Osteoblast (primary cell): ENCODE measurements around the gene RIOK1. TPM values are rescaled to one million over a fixed set of nuclear protein-coding genes. Genes with fewer than 3 reads are reported as not detected.
A peak's percentile ranks its signal among the peaks of the same experiment; 100 is the strongest.

ENCODE experiments used
- DNase-seq: peaks from one replicate; pipeline ENCODE4 v3.0.0; 2011; ENCODE audit warnings: low spot score, mixed read lengths; ENCODE audit not compliant: insufficient read length; ENCODE audit errors: missing footprints
- H2AFZ ChIP-seq: 2 replicates; pipeline ENCODE4 v1.6.0; 2011; ENCODE audit warnings: mild to moderate bottlenecking, low read length
- H3K27ac ChIP-seq: 2 replicates; pipeline ENCODE4 v1.5.1; 2011; ENCODE audit warnings: mild to moderate bottlenecking, low read depth, low read length, moderate library complexity
- H3K27me3 ChIP-seq: 2 replicates; pipeline ENCODE4 v1.6.0; 2012; ENCODE audit warnings: mild to moderate bottlenecking, control low read depth, inconsistent platforms, low read length, moderate library complexity; ENCODE audit not compliant: insufficient read depth
- H3K36me3 ChIP-seq: 2 replicates; pipeline ENCODE4 v1.5.1; 2011; ENCODE audit warnings: mild to moderate bottlenecking, low read length, control low read depth, moderate library complexity; ENCODE audit not compliant: insufficient read depth
- H3K4me1 ChIP-seq: 2 replicates; pipeline ENCODE4 v1.5.1; 2011; ENCODE audit warnings: mild to moderate bottlenecking, low read length, control low read depth, moderate library complexity; ENCODE audit not compliant: insufficient read depth
- H3K4me2 ChIP-seq: 2 replicates; pipeline ENCODE4 v1.6.0; 2011; ENCODE audit warnings: mild to moderate bottlenecking, low read length; ENCODE audit not compliant: insufficient read depth
- H3K4me3 ChIP-seq: fragments of 200-600 bp; sonication (generic); 3 replicates; pipeline ENCODE4 v1.5.1; 2012; ENCODE audit warnings: mild to moderate bottlenecking, low read length, inconsistent platforms; ENCODE audit not compliant: insufficient read depth
- H3K79me2 ChIP-seq: 2 replicates; pipeline ENCODE4 v1.6.0; 2012; ENCODE audit warnings: mild to moderate bottlenecking, low read length, control low read depth, inconsistent platforms; ENCODE audit not compliant: insufficient read depth
- H3K9me3 ChIP-seq: 2 replicates; pipeline ENCODE4 v1.5.1; 2011; ENCODE audit warnings: low read depth, low read length, control low read depth
- H4K20me1 ChIP-seq: 2 replicates; pipeline ENCODE4 v1.6.0; 2012; ENCODE audit warnings: mild to moderate bottlenecking, low read length, control low read depth; ENCODE audit not compliant: insufficient read depth
- CTCF ChIP-seq: IDR thresholded peaks from 2 replicates; pipeline ENCODE4 v1.5.1; 2011; ENCODE audit warnings: mild to moderate bottlenecking, low read depth, low read length, moderate library complexity; ENCODE audit errors: extremely low read depth
- total RNA-seq: library from RNA; depleted of rRNA; stranded (reverse); fragments of >200 nt; gene quantifications from 2 replicates; pipeline ENCODE4 v1.2.3, GENCODE V29; 2012

The RIOK1 gene
- total RNA-seq, 1 donor, result 14.1 TPM

- no peak overlapping the region for H3K27ac ChIP-seq
- peaks cover 48% of the 10 kb centered on the region for H3K36me3 ChIP-seq
- no peaks in the 10 kb centered on the region for H3K9me3 ChIP-seq
- H3K79me2 ChIP-seq, result no peaks in the 10 kb centered on the region
- no peak overlapping the region for H3K4me3 ChIP-seq
- peaks cover 5% of the 10 kb centered on the region for H3K4me1 ChIP-seq
- H3K4me2 ChIP-seq, result no peak overlapping the region
- TF ChIP-seq CTCF, result no peak
- H3K27me3 ChIP-seq, result no peaks in the 10 kb centered on the region
- no peak overlapping the region for H2AFZ ChIP-seq
- no peaks in the 10 kb centered on the region for H4K20me1 ChIP-seq
- no peak for DNase-seq
Measured at GRCh38 chr6:7413151-7413823, 23.7 kb downstream of the RIOK1 start.

- Histone ChIP-seq H3K27ac (peak overlapping the region; percentile 18), H3K27me3 (no peaks in the 10 kb centered on the region), H4K20me1 (no peaks in the 10 kb centered on the region), H3K36me3 (peaks cover 46% of the 10 kb centered on the region), H3K79me2 (no peaks in the 10 kb centered on the region), H3K9me3 (no peaks in the 10 kb centered on the region), H3K4me3 (no peak overlapping the region), H3K4me2 (no peak overlapping the region), H3K4me1 (peaks cover 5% of the 10 kb centered on the region), H2AFZ (no peak overlapping the region)
- TF ChIP-seq CTCF, result no peak
- DNase-seq, result peak; percentile 58
Measured at GRCh38 chr6:7414811-7415210, 25.2 kb downstream of the RIOK1 start.

GRCh38 chr6:7417684-7418083 is 28.1 kb downstream of the RIOK1 start:
- DNase-seq, result no peak
- Histone ChIP-seq H2AFZ (no peak overlapping the region), H3K4me1 (peaks cover 5% of the 10 kb centered on the region), H3K36me3 (peaks cover 32% of the 10 kb centered on the region), H3K4me2 (no peak overlapping the region), H3K4me3 (no peak overlapping the region), H4K20me1 (no peaks in the 10 kb centered on the region), H3K9me3 (no peaks in the 10 kb centered on the region), H3K27me3 (no peaks in the 10 kb centered on the region), H3K27ac (no peak overlapping the region), H3K79me2 (no peaks in the 10 kb centered on the region)
- no peak for TF ChIP-seq CTCF

GRCh38 chr6:7418238-7418905 is 28.8 kb downstream of the RIOK1 start:
- Histone ChIP-seq H3K9me3 (no peaks in the 10 kb centered on the region), H3K4me3 (no peak overlapping the region), H4K20me1 (no peaks in the 10 kb centered on the region), H3K36me3 (peaks cover 31% of the 10 kb centered on the region), H3K27me3 (no peaks in the 10 kb centered on the region), H2AFZ (no peak overlapping the region), H3K4me2 (no peak overlapping the region), H3K27ac (no peak overlapping the region), H3K4me1 (peaks cover 5% of the 10 kb centered on the region), H3K79me2 (no peaks in the 10 kb centered on the region)
- peak; percentile 52 for DNase-seq
- no peak for TF ChIP-seq CTCF
